EL (cell line): ENCODE data around the gene B3GNT8.
"Not testable (repeated sequence)": the region's sequence is repeated elsewhere in the genome, so short reads cannot be mapped to it uniquely, and the experiment has no call there.

ENCODE experiments used
- DNase-seq: peaks from one replicate; pipeline ENCODE4 v3.0.0-alpha.2; 2016

B3GNT8 gene

GRCh38 chr19:41426952-41427646 lies at the start of gene B3GNT8:
Gene B3GNT8, minus strand, starts transcription at chr19:41427374. Its CDS starts 596 bp downstream, at chr19:41426778.
- peak; percentile 64 for DNase-seq

- DNase-seq, result no peak
These were observed 49.4 kb upstream of the B3GNT8 start for GRCh38 chr19:41476583-41476982.

GRCh38 chr19:41463257-41464256 lies 36.4 kb upstream of the B3GNT8 start:
- DNase-seq, result not testable (repeated sequence)

- DNase-seq, result no peak
These were observed 35.3 kb upstream of the B3GNT8 start for GRCh38 chr19:41462497-41462896.

GRCh38 chr19:41457241-41457640 lies 30.1 kb upstream of the B3GNT8 start:
- DNase-seq, result no peak

GRCh38 chr19:41456342-41456918 lies 29.3 kb upstream of the B3GNT8 start:
- peak; percentile 31 for DNase-seq

GRCh38 chr19:41455936-41456335 lies 28.8 kb upstream of the B3GNT8 start:
- DNase-seq, result no peak

GRCh38 chr19:41452584-41453275 lies 25.6 kb upstream of the B3GNT8 start:
- no peak for DNase-seq

- no peak for DNase-seq
These were observed 22.6 kb upstream of the B3GNT8 start for GRCh38 chr19:41449865-41450178.

GRCh38 chr19:41449079-41449864 lies 22.1 kb upstream of the B3GNT8 start:
- peak; percentile 75 for DNase-seq

GRCh38 chr19:41447732-41448332 lies 20.7 kb upstream of the B3GNT8 start:
- no peak for DNase-seq

- no peak for DNase-seq
These were observed 18.4 kb upstream of the B3GNT8 start for GRCh38 chr19:41445575-41445974.

GRCh38 chr19:41443813-41444455 lies 16.8 kb upstream of the B3GNT8 start:
- DNase-seq, result no peak

- DNase-seq, result no peak
These were observed 15.5 kb upstream of the B3GNT8 start, which contains the start of gene ERICH4 for GRCh38 chr19:41442473-41443355. Gene ERICH4, plus strand, starts transcription at chr19:41443156. Its CDS starts 14 bp downstream, at chr19:41443170.

- DNase-seq, result no peak
These were observed 14.3 kb upstream of the B3GNT8 start for GRCh38 chr19:41441321-41441945.

- peak; percentile 98 for DNase-seq
These were observed 12.5 kb upstream of the B3GNT8 start, which contains the start of gene DMAC2 for GRCh38 chr19:41439441-41440222. Gene DMAC2, minus strand, starts transcription at chr19:41439912. Its CDS starts 13 bp downstream, at chr19:41439899.

GRCh38 chr19:41437944-41438574 lies 10.9 kb upstream of the B3GNT8 start:
- DNase-seq, result no peak

- DNase-seq, result no peak
These were observed 9.4 kb upstream of the B3GNT8 start for GRCh38 chr19:41436674-41436951.
